Peyer's patch (tissue), 4 donors: ENCODE data around the gene RNF126.

Source experiments
- CTCF ChIP-seq, 6 experiments: fragments of 450-650 bp in 4 of 6; fragments of 200-600 bp in 2 of 6; sonication (generic) in 1 of 6; IDR thresholded peaks; one replicate each; pipeline ENCODE4 v1.5.1; 2017 to 2019; ENCODE audit warnings: antibody characterized with exemption in 6 of 6, mild to moderate bottlenecking in 3 of 6, moderate library complexity in 1 of 6
- POLR2A ChIP-seq, 2 donors: fragments of 450-650 bp; IDR thresholded peaks; one replicate each; pipeline ENCODE4 v1.5.1; 2017; ENCODE audit warnings: antibody characterized with exemption in 2 of 2, mild to moderate bottlenecking in 2 of 2, moderate library complexity in 2 of 2

DNA sequence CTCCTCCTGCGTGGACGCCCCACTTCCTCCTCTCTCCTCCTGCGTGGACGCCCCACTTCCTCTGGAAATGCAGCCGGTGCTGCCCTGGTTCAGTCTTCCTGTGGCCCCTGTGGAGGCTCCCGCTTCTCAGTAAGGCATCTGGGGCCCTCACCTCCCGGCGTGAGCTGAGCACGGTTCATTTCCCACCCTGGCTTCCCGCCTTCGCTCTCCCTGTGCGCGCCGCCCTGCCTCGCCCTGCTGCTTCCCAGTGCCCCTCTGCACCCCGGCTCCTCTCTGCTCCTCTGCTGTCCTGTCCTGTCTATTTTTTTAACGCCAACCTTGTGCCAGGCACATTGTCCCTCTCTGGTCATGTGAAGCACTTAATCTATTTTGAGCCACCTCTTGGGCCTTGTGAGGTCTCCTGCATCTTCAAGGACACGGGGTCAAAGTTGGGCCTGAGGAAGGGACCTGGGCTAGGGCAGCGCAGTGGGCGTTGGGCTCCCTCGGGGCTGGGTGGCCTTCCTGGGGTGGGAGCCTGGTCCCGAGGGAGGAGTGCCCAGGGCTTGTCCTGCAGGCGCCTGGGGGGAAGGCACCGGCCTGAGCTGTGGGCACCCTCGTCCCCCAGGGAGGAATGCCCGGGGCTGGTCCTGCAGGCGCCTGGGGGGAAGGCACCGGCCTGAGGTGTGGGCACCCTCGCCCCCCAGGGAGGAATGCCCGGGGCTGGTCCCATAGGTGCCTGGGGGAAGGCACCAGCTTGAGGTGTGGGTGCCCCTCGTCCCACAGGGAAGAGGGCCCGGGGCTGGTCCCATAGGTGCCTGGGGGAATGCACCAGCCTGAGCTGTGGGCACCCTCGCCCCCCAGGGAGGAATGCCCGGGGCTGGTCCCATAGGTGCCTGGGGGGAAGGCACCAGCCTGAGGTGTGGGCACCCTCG lies 60.4 kb downstream of the RNF126 start:
- TF ChIP-seq CTCF (IDR thresholded peaks at IDR 0.05) (no peak), POLR2A (IDR thresholded peaks at IDR 0.05) (no peak)
